Esophagus squamous epithelium (tissue), 5 donors: ENCODE measurements around the gene PEAR1. TPM values are rescaled to one million over a fixed set of nuclear protein-coding genes. Genes with fewer than 3 reads are reported as not detected.

Experiments
- DNase-seq: peaks from one replicate; lab custom pipeline; 2025; lab: John Stamatoyannopoulos, UW
- H3K27ac ChIP-seq, 4 donors: fragments of 200-600 bp; sonication (generic); one replicate each; pipeline ENCODE4 v1.5.1; 2016 to 2019; ENCODE audit warnings: mild to moderate bottlenecking in 1 of 4
- H3K27me3 ChIP-seq, 4 donors: fragments of 200-600 bp; sonication (generic); 1 replicate in 3 of 4; 2 replicates in 1 of 4; pipeline versions ENCODE4 v1.5.1 to v1.6.0; 2017 to 2021; ENCODE audit warnings: antibody characterized with exemption in 1 of 4
- H3K36me3 ChIP-seq, 3 donors: fragments of 200-600 bp; sonication (generic); one replicate each; pipeline ENCODE4 v1.5.1; 2016 to 2019
- H3K4me1 ChIP-seq, 3 donors: fragments of 200-600 bp; sonication (generic); one replicate each; pipeline ENCODE4 v1.5.1; 2017 to 2019
- H3K4me3 ChIP-seq, 4 donors: fragments of 200-600 bp; sonication (generic); 1 replicate in 3 of 4; 2 replicates in 1 of 4; pipeline ENCODE4 v1.5.1; 2016 to 2019; ENCODE audit warnings: mild to moderate bottlenecking in 2 of 4, moderate library complexity in 1 of 4
- H3K9me3 ChIP-seq, 3 donors: fragments of 200-600 bp; sonication (generic); one replicate each; pipeline ENCODE4 v1.5.1; 2016 to 2019
- CTCF ChIP-seq, 6 experiments: fragments of 450-650 bp in 4 of 6; fragments of 200-600 bp in 2 of 6; sonication (generic) in 2 of 6; IDR thresholded peaks; one replicate each; pipeline ENCODE4 v1.5.1; 2016 to 2019; ENCODE audit warnings: antibody characterized with exemption in 6 of 6, mild to moderate bottlenecking in 4 of 6, moderate library complexity in 4 of 6
- POLR2A ChIP-seq, 4 donors: fragments of 450-650 bp; IDR thresholded peaks; one replicate each; pipeline ENCODE4 v1.6.1; 2017; ENCODE audit warnings: antibody characterized with exemption in 4 of 4, mild to moderate bottlenecking in 4 of 4, moderate library complexity in 3 of 4
- WGBS, 2 donors: methylation state at CpG; one replicate each; pipeline ENCODE4 v1.1.5; 2018; 5-methylcytosine and 5-hydroxymethylcytosine counted together
- intact Hi-C: fragments of 100-400 bp; cut with DNase I; formaldehyde crosslinking; loops from one replicate; pipeline ENCODE4 v1.15.0; 2022
- total RNA-seq, 4 donors: library from RNA; depleted of rRNA; stranded (reverse); fragments of >200 nt; gene quantifications; one replicate each; pipeline ENCODE4 v1.1.0, GENCODE V29; 2016
- donor health status: DM: yes; HTN: yes; CAD: no.

PEAR1 gene
- total RNA-seq, 4 donors from 2014 or later = 1.1 to 4.6 (median 2.7) TPM

GRCh38 chr1:156905651-156906050 is 12.1 kb downstream of the PEAR1 start:
- 48 to 57% methylated on average over 4 of the region's 4 CpGs for WGBS, 2 donors
- DNase-seq = no peak
- no peaks in the 10 kb centered on the region for H3K9me3 ChIP-seq
- no peak overlapping the region for H3K27ac ChIP-seq
- intact Hi-C loops = no loop called here
- peaks cover 10 to 64% (median 22%) of the 10 kb centered on the region in 3 donors for H3K4me1 ChIP-seq
- H3K36me3 ChIP-seq = peaks cover 0 to 42% (median 3%) of the 10 kb centered on the region in 3 donors
- TF ChIP-seq CTCF (IDR thresholded peaks at IDR 0.05) (no peak), POLR2A (IDR thresholded peaks at IDR 0.05) (no peak)
- peaks cover 0 to 55% (median 0%) of the 10 kb centered on the region in 4 donors for H3K27me3 ChIP-seq
- no peak overlapping the region for H3K4me3 ChIP-seq

DNA sequence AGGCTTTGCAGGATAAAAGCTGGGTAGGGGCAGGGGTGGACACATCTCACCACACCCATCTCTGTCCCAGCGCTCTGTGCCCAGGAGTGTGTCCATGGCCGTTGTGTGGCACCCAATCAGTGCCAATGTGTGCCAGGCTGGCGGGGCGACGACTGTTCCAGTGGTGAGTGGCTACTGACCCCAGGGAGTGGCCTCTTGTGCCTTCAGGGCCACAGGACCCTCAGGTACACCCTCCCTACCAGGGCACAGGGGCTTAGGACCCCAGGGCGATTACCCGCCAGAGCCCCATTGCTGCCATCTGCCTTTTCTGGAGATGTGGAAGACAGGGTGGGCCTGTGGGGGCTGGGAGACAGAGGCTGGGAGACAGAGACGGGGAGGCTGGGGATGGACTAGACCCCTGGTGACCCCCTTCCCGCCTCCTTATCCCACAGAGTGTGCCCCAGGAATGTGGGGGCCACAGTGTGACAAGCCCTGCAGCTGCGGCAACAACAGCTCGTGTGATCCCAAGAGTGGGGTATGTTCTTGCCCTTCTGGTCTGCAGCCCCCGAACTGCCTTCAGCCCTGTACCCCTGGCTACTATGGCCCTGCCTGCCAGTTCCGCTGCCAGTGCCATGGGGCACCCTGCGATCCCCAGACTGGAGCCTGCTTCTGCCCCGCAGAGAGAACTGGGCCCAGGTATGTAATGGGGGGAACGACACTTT is 12.8 kb downstream of the PEAR1 start:
- DNase-seq = no peak
- intact Hi-C loops = no loop called here
- 89 to 91% methylated on average over 3 to 8 of the region's 16 CpGs for WGBS, 2 donors
- H3K27ac ChIP-seq = peak overlapping the region in 1 of 4 donors; percentile 17
- H3K36me3 ChIP-seq = peaks cover 0 to 42% (median 3%) of the 10 kb centered on the region in 3 donors
- peaks cover 4 to 60% (median 22%) of the 10 kb centered on the region in 3 donors for H3K4me1 ChIP-seq
- peaks cover 0 to 50% (median 0%) of the 10 kb centered on the region in 4 donors for H3K27me3 ChIP-seq
- H3K4me3 ChIP-seq = no peak overlapping the region
- TF ChIP-seq CTCF (IDR thresholded peaks at IDR 0.05) (no peak), POLR2A (IDR thresholded peaks at IDR 0.05) (no peak)
- no peaks in the 10 kb centered on the region for H3K9me3 ChIP-seq

DNA sequence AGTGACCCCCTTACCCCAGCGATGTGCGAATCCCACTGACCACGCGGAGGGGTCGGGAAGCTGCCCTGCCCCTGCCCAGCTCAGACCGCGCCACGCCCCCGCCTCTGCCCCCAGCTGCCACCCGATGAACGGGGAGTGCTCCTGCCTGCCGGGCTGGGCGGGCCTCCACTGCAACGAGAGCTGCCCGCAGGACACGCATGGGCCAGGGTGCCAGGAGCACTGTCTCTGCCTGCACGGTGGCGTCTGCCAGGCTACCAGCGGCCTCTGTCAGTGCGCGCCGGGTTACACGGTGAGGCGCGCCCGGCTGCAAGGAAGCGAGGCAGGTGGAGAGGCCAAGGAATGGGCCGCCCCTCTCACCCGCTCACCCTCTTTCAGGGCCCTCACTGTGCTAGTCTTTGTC is 15.0 kb downstream of the PEAR1 start:
- TF ChIP-seq POLR2A (IDR thresholded peaks at IDR 0.05) (no peak), CTCF (IDR thresholded peaks at IDR 0.05) (no peak)
- Histone ChIP-seq H3K4me3 (no peak overlapping the region), H3K27me3 (peaks cover 0 to 65% (median 0%) of the 10 kb centered on the region in 4 donors), H3K9me3 (no peaks in the 10 kb centered on the region), H3K27ac (no peak overlapping the region), H3K4me1 (peaks cover 4 to 45% (median 14%) of the 10 kb centered on the region in 3 donors), H3K36me3 (peaks cover 0 to 57% (median 3%) of the 10 kb centered on the region in 3 donors)
- no peak for DNase-seq
- intact Hi-C loops = no loop called here
- 16 to 70% methylated on average over 6 to 12 of the region's 29 CpGs for whole genome bisulfite sequencing, 2 donors

- TF ChIP-seq CTCF (IDR thresholded peaks at IDR 0.05) (no peak), POLR2A (IDR thresholded peaks at IDR 0.05) (no peak)
- Histone ChIP-seq H3K27me3 (peaks cover 0 to 69% (median 0%) of the 10 kb centered on the region in 4 donors), H3K4me1 (peaks cover 4 to 41% (median 14%) of the 10 kb centered on the region in 3 donors), H3K27ac (no peak overlapping the region), H3K36me3 (peaks cover 0 to 61% (median 3%) of the 10 kb centered on the region in 3 donors), H3K9me3 (no peaks in the 10 kb centered on the region), H3K4me3 (no peak overlapping the region)
- no peak for DNase-seq
- intact Hi-C loops = no loop called here
- WGBS, 2 donors = 39 to 56% methylated on average over 10 of the region's 10 CpGs
These were observed 15.4 kb downstream of the PEAR1 start for GRCh38 chr1:156908955-156909354.

GRCh38 chr1:156909671-156910070 is 16.2 kb downstream of the PEAR1 start:
- WGBS, 2 donors = 80% methylated on average over 1 of the region's 5 CpGs; no CpG with 5 or more reads in 1 of the 2 donors
- no peak overlapping the region for H3K27ac ChIP-seq
- H3K36me3 ChIP-seq = peaks cover 0 to 69% (median 3%) of the 10 kb centered on the region in 3 donors
- TF ChIP-seq POLR2A (IDR thresholded peaks at IDR 0.05) = no peak
- no peak for TF ChIP-seq CTCF (IDR thresholded peaks at IDR 0.05)
- no peak overlapping the region for H3K4me3 ChIP-seq
- intact Hi-C loops = no loop called here
- no peak for DNase-seq
- H3K9me3 ChIP-seq = no peaks in the 10 kb centered on the region
- H3K27me3 ChIP-seq = peaks cover 0 to 70% (median 0%) of the 10 kb centered on the region in 4 donors
- peaks cover 4 to 34% (median 14%) of the 10 kb centered on the region in 3 donors for H3K4me1 ChIP-seq
